Measurements from ENCODE around the gene TNNC2.

- TF ChIP-seq CTCF (IDR thresholded peaks at IDR 0.05) = no peak
- no peak for TF ChIP-seq EZH2phosphoT487 (IDR thresholded peaks at IDR 0.05; ENCODE audit: borderline replicate concordance, low read depth)
- TF ChIP-seq JUND (IDR thresholded peaks at IDR 0.05) = no peak
- TF ChIP-seq EP300 (IDR thresholded peaks at IDR 0.05; ENCODE audit: borderline replicate concordance in 1 of 2, low read depth in 1 of 2, low read length in 1 of 2) = no peak
- TF ChIP-seq FOSL2 (IDR thresholded peaks at IDR 0.05; ENCODE audit: borderline replicate concordance, low read depth) = no peak
- TF ChIP-seq MAX (IDR thresholded peaks at IDR 0.05; ENCODE audit: low read depth) = no peak
- no peak for TF ChIP-seq REST (IDR thresholded peaks at IDR 0.05; ENCODE audit: low read depth, low read length)
Measured at GRCh38 chr20:45867136-45867818, 40.2 kb upstream of the TNNC2 start.

Data from SK-N-SH (cell line).